Muscle of arm (tissue), 14 donors: ENCODE results near the gene WDR35. TPM values are rescaled to one million over a fixed set of nuclear protein-coding genes. Genes with fewer than 3 reads are reported as not detected.

ENCODE experiments used
- DNase-seq: peaks from one replicate; pipeline ENCODE4 v3.0.0-alpha.2; 2013
- long read RNA-seq, 11 donors: transcript quantifications; one replicate each; lab custom pipeline, GENCODE V29; 2026
- polyA plus RNA-seq, 12 donors: library from polyadenylated mRNA; unstranded; fragments of 120-200 nt; gene quantifications; one replicate each; pipeline ENCODE4 v1.2.1, GENCODE V29; 2013; ENCODE audit not compliant: insufficient read length in 12 of 12

Gene WDR35
- 10 to 100 TPM in 4 of 12 donors, 1 to 10 TPM in 7, not detected in 1; 6.1 to 22.4 (median 8.7) TPM for polyA plus RNA-seq
- long read RNA-seq, donor 1 = 0 reads
- long read RNA-seq, donor 2 = 0 reads
- long read RNA-seq, donor 3 = 0 reads
- long read RNA-seq, donor 4 = 0 reads
- long read RNA-seq, donor 5 = 0 reads
- long read RNA-seq, donor 6 = 0 reads
- long read RNA-seq, donor 7 = 0 reads
- long read RNA-seq, donor 8 = 0 reads
- long read RNA-seq, donor 9 = 0 reads
- long read RNA-seq, donor 10, full-length matches to known transcripts = 1 of 1 reads
- long read RNA-seq, donor 10, partial matches to known transcripts = 0 of 1 reads
- long read RNA-seq, donor 10, other reads (novel, unspliced or antisense) = 0 of 1 reads
- long read RNA-seq, donor 11 = 0 reads

- DNase-seq = peak; percentile 85
These were observed at the start of gene WDR35 for GRCh38 chr2:19989667-19990415. TSS of gene WDR35 (minus strand) at chr2:19990105. CDS start at chr2:19990015, 90 bp downstream.

- DNase-seq = no peak
These were observed 47.8 kb upstream of the WDR35 start for GRCh38 chr2:20037660-20038059.

GRCh38 chr2:20035955-20036666 lies 46.2 kb upstream of the WDR35 start:
- no peak for DNase-seq

GRCh38 chr2:20034821-20035220 lies 44.9 kb upstream of the WDR35 start:
- DNase-seq = no peak

GRCh38 chr2:20034218-20034617 lies 44.3 kb upstream of the WDR35 start:
- DNase-seq = no peak

GRCh38 chr2:20033322-20033721 lies 43.4 kb upstream of the WDR35 start:
- DNase-seq = no peak

- no peak for DNase-seq
These were observed 40.3 kb upstream of the WDR35 start for GRCh38 chr2:20030224-20030623.

- no peak for DNase-seq
These were observed 38.0 kb upstream of the WDR35 start for GRCh38 chr2:20027705-20028434.

GRCh38 chr2:20027260-20027677 lies 37.4 kb upstream of the WDR35 start:
- no peak for DNase-seq

GRCh38 chr2:20025065-20025786 lies 35.3 kb upstream of the WDR35 start:
- no peak for DNase-seq

GRCh38 chr2:20023688-20024087 lies 33.8 kb upstream of the WDR35 start:
- no peak for DNase-seq

GRCh38 chr2:20021405-20022009 lies 31.6 kb upstream of the WDR35 start:
- DNase-seq = no peak

- no peak for DNase-seq
These were observed 29.8 kb upstream of the WDR35 start for GRCh38 chr2:20019747-20020146.

- DNase-seq = no peak
These were observed 28.8 kb upstream of the WDR35 start for GRCh38 chr2:20018601-20019152.

- no peak for DNase-seq
These were observed 26.4 kb upstream of the WDR35 start for GRCh38 chr2:20016346-20016745.

GRCh38 chr2:20015482-20016083 lies 25.7 kb upstream of the WDR35 start:
- peak; percentile 53 for DNase-seq

- DNase-seq = no peak
These were observed 23.4 kb upstream of the WDR35 start for GRCh38 chr2:20013126-20013849.

GRCh38 chr2:20012282-20013125 lies 22.6 kb upstream of the WDR35 start, which contains the start of gene MATN3:
TSS of gene MATN3 (minus strand) at chr2:20012668. CDS start at chr2:20012631, 37 bp downstream.
- no peak for DNase-seq
